Glutamatergic neuron (in vitro differentiated cells): ENCODE results near the gene AGBL4. TPM values are rescaled to one million over a fixed set of nuclear protein-coding genes. Genes with fewer than 3 reads are reported as not detected.

Source experiments
- DNase-seq: peaks from one replicate; pipeline ENCODE4 v3.0.0; 2022
- H3K27ac Mint-ChIP-seq: one replicate; pipeline ENCODE4 v1.8.0; 2020; ENCODE audit warnings: mild to moderate bottlenecking, mixed read lengths, inconsistent platforms; ENCODE audit not compliant: unreplicated experiment
- H3K27me3 Mint-ChIP-seq: one replicate; pipeline ENCODE4 v1.8.0; 2020; ENCODE audit warnings: mild to moderate bottlenecking, moderate library complexity, mixed read lengths, inconsistent platforms; ENCODE audit not compliant: unreplicated experiment
- H3K36me3 Mint-ChIP-seq: one replicate; pipeline ENCODE4 v1.8.0; 2020; ENCODE audit warnings: mild to moderate bottlenecking, mixed read lengths, inconsistent platforms; ENCODE audit not compliant: unreplicated experiment
- H3K4me1 Mint-ChIP-seq: one replicate; pipeline ENCODE4 v1.8.0; 2020; ENCODE audit warnings: mild to moderate bottlenecking, low read depth, mixed read lengths, inconsistent platforms; ENCODE audit not compliant: unreplicated experiment
- H3K4me3 Mint-ChIP-seq: one replicate; pipeline ENCODE4 v1.8.0; 2020; ENCODE audit warnings: mild to moderate bottlenecking, mixed read lengths, inconsistent platforms; ENCODE audit not compliant: unreplicated experiment
- H3K9me3 Mint-ChIP-seq: one replicate; pipeline ENCODE4 v1.8.0; 2020; ENCODE audit warnings: mild to moderate bottlenecking, moderate library complexity, mixed read lengths, inconsistent platforms; ENCODE audit not compliant: unreplicated experiment
- CTCF ChIP-seq: fragments of 200-600 bp; sonication (generic); IDR thresholded peaks from one replicate; pipeline ENCODE4 v1.5.0; 2021; ENCODE audit not compliant: partially characterized antibody, unreplicated experiment
- total RNA-seq: library from RNA; stranded (reverse); fragmentation: NEBNext Ultra II Directional; extraction: Animal tissue kit (Norgen Biotek cat#: 25700); gene quantifications from one replicate; pipeline ENCODE4 v1.2.1, GENCODE V29; 2021; ENCODE audit not compliant: unreplicated experiment

The AGBL4 gene
- total RNA-seq, 1 donor from 2014 or later: 3.5 TPM

- Mint-ChIP-seq H3K9me3 (no peaks in the 10 kb centered on the region), H3K4me3 (no peak overlapping the region), H3K36me3 (no peaks in the 10 kb centered on the region), H3K27ac (no peak overlapping the region), H3K27me3 (peaks cover 2% of the 10 kb centered on the region), H3K4me1 (no peaks in the 10 kb centered on the region)
- TF ChIP-seq CTCF: no peak
- no peak for DNase-seq
Observed at GRCh38 chr1:48492392-48492791, 1531.4 kb downstream of the AGBL4 start.

GRCh38 chr1:48488721-48489120 lies 1535.0 kb downstream of the AGBL4 start:
- Mint-ChIP-seq H3K27ac (no peak overlapping the region), H3K4me1 (no peaks in the 10 kb centered on the region), H3K36me3 (no peaks in the 10 kb centered on the region), H3K9me3 (no peaks in the 10 kb centered on the region), H3K4me3 (no peak overlapping the region), H3K27me3 (peaks cover 2% of the 10 kb centered on the region)
- DNase-seq: no peak
- TF ChIP-seq CTCF: no peak

Other genes starting within 250 kb of the AGBL4 start
- gene ELAVL4, start 85.0 kb upstream of the AGBL4 start, total RNA-seq: 477 TPM